Measurements from ENCODE around the gene SLC16A10.

The SLC16A10 gene

DNA sequence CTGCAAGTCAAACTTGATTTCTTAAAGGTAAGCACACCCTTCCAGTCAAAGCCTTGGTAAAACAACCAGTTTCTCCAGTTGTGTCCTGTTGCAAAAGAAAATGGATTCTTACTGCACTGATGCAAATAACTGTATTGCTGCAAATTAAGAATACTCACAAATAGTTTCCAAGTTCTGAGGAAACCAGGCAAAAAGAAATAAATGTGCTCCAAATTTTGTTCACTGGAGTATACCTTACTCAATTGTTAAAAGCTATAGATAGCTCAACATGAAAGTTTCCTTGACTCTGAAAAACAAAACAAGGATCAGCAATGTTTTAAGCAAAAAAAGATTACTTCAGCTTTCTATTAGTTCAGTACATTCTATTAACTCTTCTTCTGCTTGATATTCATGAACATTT is 75.2 kb downstream of the SLC16A10 start:
- no peak for TF ChIP-seq SIN3A (IDR thresholded peaks at IDR 0.05; ENCODE audit: borderline replicate concordance, insufficient read depth, low read length)
- TF ChIP-seq TAF1 (IDR thresholded peaks at IDR 0.05; ENCODE audit: borderline replicate concordance, insufficient read depth, low read length) = no peak
- TF ChIP-seq POLR2AphosphoS5 (IDR thresholded peaks at IDR 0.05; ENCODE audit: low read depth, low read length) = no peak
- TF ChIP-seq FOXP2 (optimal IDR thresholded peaks at IDR 0.05; ENCODE audit: borderline replicate concordance, extremely low read depth, extremely low read length, insufficient read depth) = no peak
- TF ChIP-seq, protein P1, sequence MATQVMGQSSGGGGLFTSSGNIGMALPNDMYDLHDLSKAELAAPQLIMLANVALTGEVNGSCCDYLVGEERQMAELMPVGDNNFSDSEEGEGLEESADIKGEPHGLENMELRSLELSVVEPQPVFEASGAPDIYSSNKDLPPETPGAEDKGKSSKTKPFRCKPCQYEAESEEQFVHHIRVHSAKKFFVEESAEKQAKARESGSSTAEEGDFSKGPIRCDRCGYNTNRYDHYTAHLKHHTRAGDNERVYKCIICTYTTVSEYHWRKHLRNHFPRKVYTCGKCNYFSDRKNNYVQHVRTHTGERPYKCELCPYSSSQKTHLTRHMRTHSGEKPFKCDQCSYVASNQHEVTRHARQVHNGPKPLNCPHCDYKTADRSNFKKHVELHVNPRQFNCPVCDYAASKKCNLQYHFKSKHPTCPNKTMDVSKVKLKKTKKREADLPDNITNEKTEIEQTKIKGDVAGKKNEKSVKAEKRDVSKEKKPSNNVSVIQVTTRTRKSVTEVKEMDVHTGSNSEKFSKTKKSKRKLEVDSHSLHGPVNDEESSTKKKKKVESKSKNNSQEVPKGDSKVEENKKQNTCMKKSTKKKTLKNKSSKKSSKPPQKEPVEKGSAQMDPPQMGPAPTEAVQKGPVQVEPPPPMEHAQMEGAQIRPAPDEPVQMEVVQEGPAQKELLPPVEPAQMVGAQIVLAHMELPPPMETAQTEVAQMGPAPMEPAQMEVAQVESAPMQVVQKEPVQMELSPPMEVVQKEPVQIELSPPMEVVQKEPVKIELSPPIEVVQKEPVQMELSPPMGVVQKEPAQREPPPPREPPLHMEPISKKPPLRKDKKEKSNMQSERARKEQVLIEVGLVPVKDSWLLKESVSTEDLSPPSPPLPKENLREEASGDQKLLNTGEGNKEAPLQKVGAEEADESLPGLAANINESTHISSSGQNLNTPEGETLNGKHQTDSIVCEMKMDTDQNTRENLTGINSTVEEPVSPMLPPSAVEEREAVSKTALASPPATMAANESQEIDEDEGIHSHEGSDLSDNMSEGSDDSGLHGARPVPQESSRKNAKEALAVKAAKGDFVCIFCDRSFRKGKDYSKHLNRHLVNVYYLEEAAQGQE (IDR thresholded peaks at IDR 0.05; ENCODE audit: insufficient read depth in 1 of 2, low read depth in 2 of 2, low read length in 2 of 2) = no peak

DNA sequence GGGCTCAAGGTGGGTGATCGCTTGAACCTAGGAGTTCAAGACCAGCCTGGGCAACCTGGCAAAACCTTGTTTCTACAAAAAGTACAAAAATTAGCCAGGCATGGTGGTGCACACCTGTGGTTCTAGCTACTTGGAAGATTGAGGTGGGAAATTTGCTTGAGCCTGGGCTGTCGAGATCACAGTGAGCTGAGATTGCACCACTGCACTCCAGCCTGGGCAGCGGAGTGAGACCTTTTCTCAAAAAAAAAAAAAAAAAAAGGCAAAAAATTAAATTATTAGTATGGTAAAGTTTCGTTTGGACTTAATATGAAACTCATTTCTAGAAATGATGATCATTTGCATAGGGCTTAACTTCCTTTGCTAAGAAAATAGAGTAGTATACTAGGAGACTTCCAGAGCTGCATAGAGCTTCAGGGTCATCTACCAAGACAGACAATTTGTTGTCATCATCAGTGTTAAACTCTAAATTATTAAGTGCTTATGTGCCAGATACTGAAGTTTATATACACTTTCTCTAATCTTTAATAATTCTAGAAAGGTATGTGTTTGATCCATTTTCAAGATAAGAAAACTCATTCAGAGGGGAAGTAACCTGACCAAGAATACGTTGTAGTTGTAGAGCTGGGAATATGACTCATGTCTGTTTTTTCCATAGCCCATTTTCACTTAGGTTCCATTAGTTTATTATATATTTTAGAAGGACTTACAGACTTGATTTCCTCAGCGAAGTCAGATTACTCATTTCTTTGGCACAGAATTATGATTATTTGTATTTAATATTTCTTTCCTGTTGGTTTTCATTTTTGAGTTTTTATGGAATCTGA is 84.5 kb downstream of the SLC16A10 start:
- TF ChIP-seq, protein P1 (IDR thresholded peaks at IDR 0.05; ENCODE audit: insufficient read depth in 1 of 2, low read depth in 2 of 2, low read length in 2 of 2) = no peak
- TF ChIP-seq POLR2AphosphoS5 (IDR thresholded peaks at IDR 0.05; ENCODE audit: low read depth, low read length) = no peak
- no peak for TF ChIP-seq TAF1 (IDR thresholded peaks at IDR 0.05; ENCODE audit: borderline replicate concordance, insufficient read depth, low read length)
- TF ChIP-seq SIN3A (IDR thresholded peaks at IDR 0.05; ENCODE audit: borderline replicate concordance, insufficient read depth, low read length) = no peak
- TF ChIP-seq FOXP2 (optimal IDR thresholded peaks at IDR 0.05; ENCODE audit: borderline replicate concordance, extremely low read depth, extremely low read length, insufficient read depth) = no peak

DNA sequence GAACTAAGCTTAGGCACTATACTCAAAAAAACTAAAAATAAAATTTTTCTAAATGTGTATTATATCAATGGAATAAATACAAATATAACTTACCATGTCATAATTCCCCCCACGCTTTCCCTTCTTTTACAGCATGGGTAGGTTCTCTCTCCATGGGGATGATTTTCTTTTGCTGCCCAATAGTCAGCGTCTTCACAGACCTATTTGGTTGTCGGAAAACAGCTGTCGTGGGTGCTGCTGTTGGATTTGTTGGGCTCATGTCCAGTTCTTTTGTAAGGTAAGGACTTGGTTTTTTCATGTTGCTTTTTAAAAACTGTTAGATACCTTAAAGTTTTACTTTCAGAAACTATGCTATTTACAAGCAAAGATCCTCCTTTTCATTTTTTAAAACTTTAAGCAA is 85.3 kb downstream of the SLC16A10 start:
- no peak for TF ChIP-seq TAF1 (IDR thresholded peaks at IDR 0.05; ENCODE audit: borderline replicate concordance, insufficient read depth, low read length)
- TF ChIP-seq, protein P1 (IDR thresholded peaks at IDR 0.05; ENCODE audit: insufficient read depth in 1 of 2, low read depth in 2 of 2, low read length in 2 of 2) = no peak
- TF ChIP-seq SIN3A (IDR thresholded peaks at IDR 0.05; ENCODE audit: borderline replicate concordance, insufficient read depth, low read length) = no peak
- TF ChIP-seq POLR2AphosphoS5 (IDR thresholded peaks at IDR 0.05; ENCODE audit: low read depth, low read length) = no peak
- no peak for TF ChIP-seq FOXP2 (optimal IDR thresholded peaks at IDR 0.05; ENCODE audit: borderline replicate concordance, extremely low read depth, extremely low read length, insufficient read depth)

DNA sequence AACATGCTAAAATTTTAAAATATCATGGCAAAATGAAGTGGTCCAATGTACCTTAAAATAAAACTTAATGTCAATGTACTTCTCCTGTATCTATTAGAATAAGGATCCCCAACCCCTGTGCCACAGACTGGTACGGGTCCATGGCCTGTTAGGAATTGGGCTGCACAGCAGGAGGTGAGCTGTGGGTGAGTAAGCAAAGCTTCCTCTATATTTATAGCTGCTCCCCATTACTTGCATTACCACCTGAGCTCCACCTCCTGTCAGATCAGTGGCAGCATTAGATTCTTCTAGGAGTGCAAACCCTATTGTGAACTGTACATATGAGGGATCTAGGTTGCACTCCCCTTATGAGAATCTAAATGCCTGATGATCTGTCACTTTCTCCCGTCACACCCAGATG is 86.0 kb downstream of the SLC16A10 start:
- no peak for TF ChIP-seq FOXP2 (optimal IDR thresholded peaks at IDR 0.05; ENCODE audit: borderline replicate concordance, extremely low read depth, extremely low read length, insufficient read depth)

DNA sequence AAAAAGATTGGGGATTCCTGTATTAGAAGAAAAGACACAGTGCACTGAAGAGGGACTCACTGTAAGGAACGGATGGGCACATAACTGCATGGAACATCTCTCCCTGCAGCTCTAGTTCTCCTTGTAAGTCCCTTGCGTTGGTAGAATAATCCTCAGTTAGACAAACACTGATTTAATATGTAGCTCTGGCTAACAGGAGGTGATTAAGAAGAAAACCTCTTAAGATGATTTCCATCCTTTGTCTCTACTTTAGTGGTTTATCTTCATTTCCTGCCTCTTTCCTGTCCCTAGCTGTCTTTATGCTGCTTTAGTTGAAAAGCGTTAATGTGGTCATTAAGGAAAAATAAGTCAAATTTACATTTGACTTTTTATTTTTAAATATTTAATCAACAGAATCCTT is 86.6 kb downstream of the SLC16A10 start:
- TF ChIP-seq POLR2AphosphoS5 (IDR thresholded peaks at IDR 0.05; ENCODE audit: low read depth, low read length) (no peak), SIN3A (IDR thresholded peaks at IDR 0.05; ENCODE audit: borderline replicate concordance, insufficient read depth, low read length) (no peak), TAF1 (IDR thresholded peaks at IDR 0.05; ENCODE audit: borderline replicate concordance, insufficient read depth, low read length) (no peak), FOXP2 (optimal IDR thresholded peaks at IDR 0.05; ENCODE audit: borderline replicate concordance, extremely low read depth, extremely low read length, insufficient read depth) (no peak)
- TF ChIP-seq, protein P1 (IDR thresholded peaks at IDR 0.05; ENCODE audit: insufficient read depth in 1 of 2, low read depth in 2 of 2, low read length in 2 of 2) = no peak
